NT2/D1 (cell line): ENCODE data around the gene REG3G.

Experiments used
- SUZ12 ChIP-seq: IDR thresholded peaks from 2 replicates; pipeline ENCODE4 v1.6.1; 2011; ENCODE audit not compliant: insufficient read length, insufficient read depth; ENCODE audit errors: extremely low read depth
- ZNF274 ChIP-seq: IDR thresholded peaks from 2 replicates; pipeline ENCODE4 v1.6.1; 2011; ENCODE audit warnings: mild to moderate bottlenecking, low read depth, low read length

DNA sequence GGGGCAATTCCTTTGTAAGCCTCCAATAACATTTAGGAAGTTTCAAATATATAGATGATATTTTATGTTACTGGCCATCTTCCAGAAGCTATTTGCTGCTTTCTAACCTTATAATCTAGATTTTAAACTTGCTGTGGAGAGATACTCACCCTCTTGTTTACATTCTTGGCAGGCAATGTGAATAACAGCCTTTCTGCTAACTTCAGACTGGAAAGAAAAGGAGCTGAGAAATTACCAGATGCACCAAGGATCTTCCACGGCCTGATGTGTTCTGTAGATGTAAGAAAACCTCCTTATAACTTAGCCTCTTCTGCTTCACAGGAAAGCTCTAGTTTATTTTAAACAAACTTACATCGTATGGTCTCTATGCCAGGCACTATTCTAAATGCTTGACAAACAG, 45.6 kb downstream of the REG3G start:
- TF ChIP-seq ZNF274 (no peak), SUZ12 (no peak)
